HCT116 (cell line): ENCODE results near the gene GNAT1.

ENCODE experiments used
- CEBPB ChIP-seq: IDR thresholded peaks from 2 replicates; pipeline ENCODE4 v1.6.1; 2012; ENCODE audit warnings: low read depth
- ELF1 ChIP-seq: IDR thresholded peaks from 2 replicates; pipeline ENCODE4 v1.6.1; 2012; ENCODE audit warnings: low read depth, borderline replicate concordance
- EZH2 ChIP-seq: fragments of 200-600 bp; sonication (generic); IDR thresholded peaks from 2 replicates; pipeline ENCODE4 v1.6.1; 2017; ENCODE audit warnings: antibody characterized with exemption, mixed run types
- POLR2A ChIP-seq: IDR thresholded peaks from 2 replicates; pipeline ENCODE4 v1.7.0; 2011; ENCODE audit warnings: borderline replicate concordance; ENCODE audit not compliant: insufficient read depth, insufficient read length; ENCODE audit errors: extremely low read depth
- SP1 ChIP-seq: IDR thresholded peaks from 2 replicates; pipeline ENCODE4 v1.6.1; 2012; ENCODE audit warnings: low read depth
- SRF ChIP-seq: IDR thresholded peaks from 2 replicates; pipeline ENCODE4 v1.6.1; 2012; ENCODE audit warnings: low read depth
- ZFX ChIP-seq: fragments of 450-650 bp; IDR thresholded peaks from 2 replicates; pipeline ENCODE4 v1.6.1; 2017
- TF ChIP-seq, protein P1 (sequence below): IDR thresholded peaks from 2 replicates; pipeline ENCODE4 v1.6.1; 2012; ENCODE audit warnings: low read depth
- TF ChIP-seq, protein P2 (sequence below), 3 experiments: fragments of 200-600 bp in 1 of 3; sonication (generic) in 1 of 3; IDR thresholded peaks in 2 of 3; conservative IDR thresholded peaks in 1 of 3; 2 replicates each; pipeline ENCODE4 v1.5.1; 2012 to 2017; ENCODE audit warnings: low read depth in 2 of 3, low read length in 2 of 3, antibody characterized with exemption in 1 of 3, borderline replicate concordance in 1 of 3, control low read depth in 1 of 3, mild to moderate bottlenecking in 1 of 3, mixed read lengths in 1 of 3, mixed run types in 1 of 3, moderate library complexity in 1 of 3; ENCODE audit not compliant: insufficient read depth in 1 of 3

DNA sequence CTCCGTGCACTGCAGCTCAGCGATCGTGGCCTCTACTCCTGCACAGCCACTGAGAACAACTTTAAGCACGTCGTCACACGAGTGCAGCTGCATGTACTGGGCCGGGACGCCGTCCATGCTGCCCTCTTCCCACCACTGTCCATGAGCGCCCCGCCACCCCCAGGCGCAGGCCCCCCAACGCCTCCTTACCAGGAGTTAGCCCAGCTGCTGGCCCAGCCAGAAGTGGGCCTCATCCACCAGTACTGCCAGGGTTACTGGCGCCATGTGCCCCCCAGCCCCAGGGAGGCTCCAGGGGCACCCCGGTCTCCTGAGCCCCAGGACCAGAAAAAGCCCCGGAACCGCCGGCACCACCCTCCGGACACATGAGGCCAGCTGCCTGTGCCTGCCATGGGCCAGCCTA is 3.7 kb upstream of the GNAT1 start:
- TF ChIP-seq POLR2A, result no peak
- TF ChIP-seq, protein P1, sequence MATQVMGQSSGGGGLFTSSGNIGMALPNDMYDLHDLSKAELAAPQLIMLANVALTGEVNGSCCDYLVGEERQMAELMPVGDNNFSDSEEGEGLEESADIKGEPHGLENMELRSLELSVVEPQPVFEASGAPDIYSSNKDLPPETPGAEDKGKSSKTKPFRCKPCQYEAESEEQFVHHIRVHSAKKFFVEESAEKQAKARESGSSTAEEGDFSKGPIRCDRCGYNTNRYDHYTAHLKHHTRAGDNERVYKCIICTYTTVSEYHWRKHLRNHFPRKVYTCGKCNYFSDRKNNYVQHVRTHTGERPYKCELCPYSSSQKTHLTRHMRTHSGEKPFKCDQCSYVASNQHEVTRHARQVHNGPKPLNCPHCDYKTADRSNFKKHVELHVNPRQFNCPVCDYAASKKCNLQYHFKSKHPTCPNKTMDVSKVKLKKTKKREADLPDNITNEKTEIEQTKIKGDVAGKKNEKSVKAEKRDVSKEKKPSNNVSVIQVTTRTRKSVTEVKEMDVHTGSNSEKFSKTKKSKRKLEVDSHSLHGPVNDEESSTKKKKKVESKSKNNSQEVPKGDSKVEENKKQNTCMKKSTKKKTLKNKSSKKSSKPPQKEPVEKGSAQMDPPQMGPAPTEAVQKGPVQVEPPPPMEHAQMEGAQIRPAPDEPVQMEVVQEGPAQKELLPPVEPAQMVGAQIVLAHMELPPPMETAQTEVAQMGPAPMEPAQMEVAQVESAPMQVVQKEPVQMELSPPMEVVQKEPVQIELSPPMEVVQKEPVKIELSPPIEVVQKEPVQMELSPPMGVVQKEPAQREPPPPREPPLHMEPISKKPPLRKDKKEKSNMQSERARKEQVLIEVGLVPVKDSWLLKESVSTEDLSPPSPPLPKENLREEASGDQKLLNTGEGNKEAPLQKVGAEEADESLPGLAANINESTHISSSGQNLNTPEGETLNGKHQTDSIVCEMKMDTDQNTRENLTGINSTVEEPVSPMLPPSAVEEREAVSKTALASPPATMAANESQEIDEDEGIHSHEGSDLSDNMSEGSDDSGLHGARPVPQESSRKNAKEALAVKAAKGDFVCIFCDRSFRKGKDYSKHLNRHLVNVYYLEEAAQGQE, result no peak
- no peak for TF ChIP-seq SP1
- no peak for TF ChIP-seq CEBPB
- TF ChIP-seq SRF, result no peak
- TF ChIP-seq, protein P2, sequence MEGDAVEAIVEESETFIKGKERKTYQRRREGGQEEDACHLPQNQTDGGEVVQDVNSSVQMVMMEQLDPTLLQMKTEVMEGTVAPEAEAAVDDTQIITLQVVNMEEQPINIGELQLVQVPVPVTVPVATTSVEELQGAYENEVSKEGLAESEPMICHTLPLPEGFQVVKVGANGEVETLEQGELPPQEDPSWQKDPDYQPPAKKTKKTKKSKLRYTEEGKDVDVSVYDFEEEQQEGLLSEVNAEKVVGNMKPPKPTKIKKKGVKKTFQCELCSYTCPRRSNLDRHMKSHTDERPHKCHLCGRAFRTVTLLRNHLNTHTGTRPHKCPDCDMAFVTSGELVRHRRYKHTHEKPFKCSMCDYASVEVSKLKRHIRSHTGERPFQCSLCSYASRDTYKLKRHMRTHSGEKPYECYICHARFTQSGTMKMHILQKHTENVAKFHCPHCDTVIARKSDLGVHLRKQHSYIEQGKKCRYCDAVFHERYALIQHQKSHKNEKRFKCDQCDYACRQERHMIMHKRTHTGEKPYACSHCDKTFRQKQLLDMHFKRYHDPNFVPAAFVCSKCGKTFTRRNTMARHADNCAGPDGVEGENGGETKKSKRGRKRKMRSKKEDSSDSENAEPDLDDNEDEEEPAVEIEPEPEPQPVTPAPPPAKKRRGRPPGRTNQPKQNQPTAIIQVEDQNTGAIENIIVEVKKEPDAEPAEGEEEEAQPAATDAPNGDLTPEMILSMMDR (IDR thresholded peaks at IDR 0.05 in 2 of 3, conservative IDR thresholded peaks at IDR 0.05 in 1 of 3; ENCODE audit: borderline replicate concordance in 1 of 3, insufficient read depth in 1 of 3, low read depth in 2 of 3, low read length in 2 of 3), result no peak
- TF ChIP-seq EZH2, result no peak
- TF ChIP-seq ZFX, result no peak
- no peak for TF ChIP-seq ELF1
